Activated naive CD8-positive, alpha-beta T cell treated with anti-CD3 and anti-CD28 coated beads for 36 hours (primary cell): ENCODE data around the gene PHLDB1. TPM values are rescaled to one million over a fixed set of nuclear protein-coding genes. Genes with fewer than 3 reads are reported as not detected.

ENCODE experiments used
- DNase-seq: peaks from one replicate; pipeline ENCODE4 v3.0.0; 2021
- H3K27ac Mint-ChIP-seq: one replicate; pipeline ENCODE4 v1.8.0; 2022; ENCODE audit warnings: mild to moderate bottlenecking, moderate library complexity, mixed read lengths
- H3K27me3 Mint-ChIP-seq: one replicate; pipeline ENCODE4 v1.8.0; 2022; ENCODE audit warnings: mild to moderate bottlenecking, mixed read lengths
- H3K36me3 Mint-ChIP-seq: one replicate; pipeline ENCODE4 v1.8.0; 2021; ENCODE audit warnings: mild to moderate bottlenecking, mixed read lengths
- H3K4me1 Mint-ChIP-seq: one replicate; pipeline ENCODE4 v1.8.0; 2021; ENCODE audit warnings: mixed read lengths
- H3K4me3 Mint-ChIP-seq: one replicate; pipeline ENCODE4 v1.8.0; 2022; ENCODE audit warnings: mild to moderate bottlenecking, moderate library complexity, mixed read lengths
- H3K9me3 Mint-ChIP-seq: one replicate; pipeline ENCODE4 v1.8.0; 2022; ENCODE audit warnings: mixed read lengths
- total RNA-seq, 2 experiments: library from RNA; stranded (reverse); gene quantifications; one replicate each; pipeline ENCODE4 v1.2.3, GENCODE V29; 2021

The PHLDB1 gene
- total RNA-seq, 2 experiments from 2014 or later, result 2.9 to 3.0 TPM

DNA sequence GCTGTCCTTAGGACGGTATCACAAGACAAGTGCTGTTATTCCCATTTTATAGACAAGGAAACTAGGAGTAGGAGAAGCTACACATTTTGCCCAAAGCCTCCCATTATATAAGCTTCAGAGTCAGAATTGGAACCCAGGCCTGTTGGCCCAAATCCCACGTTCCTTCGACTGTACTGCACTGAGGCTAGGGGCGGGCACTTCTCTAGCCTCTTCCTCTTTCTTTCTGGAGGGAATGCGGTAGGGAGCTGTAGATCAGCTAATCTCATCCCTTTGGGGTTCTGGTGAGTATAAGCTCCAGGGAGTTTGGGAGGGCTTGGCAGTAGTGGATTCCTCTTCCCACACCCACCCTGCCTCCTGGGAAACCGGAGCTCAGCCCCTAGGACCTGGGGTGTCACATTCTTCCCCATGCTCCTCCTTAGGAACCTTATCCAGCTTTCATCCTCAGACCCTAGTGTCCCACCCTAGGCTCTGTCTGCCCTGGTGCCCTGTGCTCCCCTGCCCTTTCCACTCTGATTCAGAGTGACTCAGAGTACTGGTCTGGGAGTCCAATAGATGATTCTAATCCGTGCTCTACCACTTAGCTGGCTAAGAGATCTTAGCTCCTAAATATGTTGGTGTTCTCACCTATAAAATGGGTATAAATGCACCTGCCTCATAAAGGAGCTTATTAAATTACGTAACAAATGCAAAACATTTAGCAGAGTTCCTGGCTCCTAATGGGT is 29.3 kb downstream of the PHLDB1 start:
- H3K9me3 Mint-ChIP-seq, result no peaks in the 10 kb centered on the region
- no peak overlapping the region for H3K4me3 Mint-ChIP-seq
- H3K36me3 Mint-ChIP-seq, result no peaks in the 10 kb centered on the region
- H3K4me1 Mint-ChIP-seq, result peaks cover 4% of the 10 kb centered on the region
- DNase-seq, result no peak
- no peaks in the 10 kb centered on the region for H3K27me3 Mint-ChIP-seq
- no peak overlapping the region for H3K27ac Mint-ChIP-seq

DNA sequence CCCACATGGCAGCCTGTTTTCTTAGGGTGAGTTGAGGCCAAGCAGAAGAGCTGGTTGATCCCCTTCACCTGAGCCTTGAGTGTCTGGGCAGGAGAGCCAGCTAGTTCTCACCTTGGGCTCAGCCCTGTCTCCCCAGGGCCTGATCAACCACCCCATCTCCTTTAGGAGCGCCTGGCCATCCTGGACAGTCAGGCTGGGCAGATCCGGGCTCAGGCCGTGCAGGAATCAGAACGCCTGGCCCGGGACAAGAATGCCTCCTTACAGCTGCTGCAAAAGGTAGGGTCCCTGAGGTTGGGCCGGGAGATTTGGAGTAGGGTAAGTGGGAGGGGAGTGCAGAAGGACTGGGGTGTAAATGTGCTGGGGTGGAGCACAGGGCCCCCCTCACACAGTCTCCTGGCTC is 31.3 kb downstream of the PHLDB1 start:
- no peak for DNase-seq
- Mint-ChIP-seq H3K4me1 (peaks cover 4% of the 10 kb centered on the region), H3K27ac (no peak overlapping the region), H3K27me3 (no peaks in the 10 kb centered on the region), H3K9me3 (no peaks in the 10 kb centered on the region), H3K4me3 (no peak overlapping the region), H3K36me3 (no peaks in the 10 kb centered on the region)

DNA sequence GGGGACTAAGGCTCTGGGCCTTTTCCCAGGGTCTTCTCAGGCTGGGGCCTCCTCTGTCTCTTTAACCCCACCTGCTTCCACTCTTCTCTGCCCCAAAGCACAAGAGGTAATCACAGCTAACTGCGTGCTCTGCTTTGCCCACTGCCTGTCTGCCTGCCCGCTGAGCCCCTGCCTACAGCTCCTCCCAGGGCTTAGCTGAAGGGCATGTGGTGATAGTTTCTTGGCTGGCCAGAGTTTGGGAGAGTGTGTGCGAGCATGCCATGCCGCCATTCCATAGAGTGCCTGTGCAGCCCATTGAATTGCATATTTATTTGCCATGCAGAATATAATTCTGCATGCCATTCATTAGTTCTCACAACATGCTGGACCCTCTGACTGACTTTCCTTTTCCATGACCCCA is 32.5 kb downstream of the PHLDB1 start:
- no peaks in the 10 kb centered on the region for H3K9me3 Mint-ChIP-seq
- H3K4me1 Mint-ChIP-seq, result no peaks in the 10 kb centered on the region
- DNase-seq, result no peak
- no peak overlapping the region for H3K4me3 Mint-ChIP-seq
- H3K27ac Mint-ChIP-seq, result no peak overlapping the region
- peaks cover 1% of the 10 kb centered on the region for H3K36me3 Mint-ChIP-seq
- no peaks in the 10 kb centered on the region for H3K27me3 Mint-ChIP-seq

DNA sequence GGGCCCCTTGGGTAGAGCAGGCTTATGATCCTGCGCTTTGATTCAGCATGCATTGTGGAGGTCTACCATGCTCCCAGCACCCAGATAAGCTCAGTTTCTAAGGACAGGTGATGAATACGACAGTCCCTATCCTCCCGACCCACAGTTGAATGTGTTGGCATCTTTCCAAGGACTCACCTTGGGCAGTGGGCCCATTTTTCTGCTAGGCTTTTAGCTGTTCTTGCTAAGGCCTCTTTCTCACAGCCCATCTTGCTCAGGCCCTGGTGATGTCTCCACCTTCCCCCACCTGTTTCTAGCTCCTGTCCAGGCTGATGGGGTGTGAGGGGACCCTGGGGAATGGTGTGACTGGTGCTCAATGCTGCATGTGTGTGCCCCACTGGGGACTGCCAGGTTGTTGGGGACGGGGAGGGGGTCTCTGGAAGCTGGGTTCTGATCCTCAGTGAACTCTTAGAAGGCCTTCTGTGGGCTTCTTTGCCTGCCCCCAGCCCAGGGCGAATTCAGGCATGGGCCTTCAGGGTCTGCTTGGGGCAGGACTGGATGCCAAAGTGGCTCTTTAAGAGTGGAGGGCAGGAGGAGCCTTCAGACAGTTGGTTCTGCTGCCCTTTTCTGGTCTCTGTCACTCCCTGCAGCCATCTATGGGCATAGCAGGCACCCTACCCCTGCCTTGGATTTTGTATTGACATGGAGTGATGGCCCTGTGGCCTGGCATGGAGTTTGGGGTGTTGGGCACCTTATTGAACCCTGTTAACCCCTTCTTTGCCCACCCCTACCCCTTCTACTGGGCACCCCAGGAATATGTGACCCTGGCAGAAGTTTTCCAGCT is 33.1 kb downstream of the PHLDB1 start:
- peaks cover 2% of the 10 kb centered on the region for H3K36me3 Mint-ChIP-seq
- no peak for DNase-seq
- no peaks in the 10 kb centered on the region for H3K4me1 Mint-ChIP-seq
- no peak overlapping the region for H3K27ac Mint-ChIP-seq
- no peak overlapping the region for H3K4me3 Mint-ChIP-seq
- H3K27me3 Mint-ChIP-seq, result no peaks in the 10 kb centered on the region
- no peaks in the 10 kb centered on the region for H3K9me3 Mint-ChIP-seq

DNA sequence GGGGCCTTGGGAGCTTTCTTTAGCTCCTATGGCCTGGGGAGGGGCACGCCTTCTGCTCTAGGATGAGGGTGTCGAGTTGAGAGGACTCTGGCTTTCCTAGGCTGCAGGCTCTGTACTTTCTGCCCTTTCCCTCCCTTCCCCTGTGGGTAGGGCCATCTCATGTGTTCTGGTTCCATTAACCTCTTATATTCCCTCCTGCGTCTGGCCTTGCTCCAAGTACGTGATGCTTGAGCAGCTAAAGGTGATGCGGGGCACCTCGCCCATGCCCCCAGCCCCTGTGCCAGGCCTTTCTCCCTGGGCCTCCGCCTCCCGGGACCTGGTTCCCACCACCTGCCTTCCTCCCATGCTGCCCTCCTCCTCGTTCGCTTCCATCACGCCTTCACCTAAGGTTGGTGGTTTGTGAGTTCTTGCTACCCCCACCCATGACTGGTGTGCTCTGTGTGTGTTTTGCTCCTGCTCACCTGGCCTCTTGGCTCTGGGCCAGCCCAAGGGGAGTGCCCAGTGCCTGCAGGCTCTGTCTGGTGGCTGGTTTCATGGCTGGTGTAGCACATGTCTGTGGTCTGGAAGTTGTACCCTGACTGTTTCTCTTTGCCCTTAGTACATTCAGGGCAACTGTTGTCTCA is 34.1 kb downstream of the PHLDB1 start:
- Mint-ChIP-seq H3K9me3 (no peaks in the 10 kb centered on the region), H3K27me3 (no peaks in the 10 kb centered on the region), H3K4me1 (no peaks in the 10 kb centered on the region), H3K4me3 (no peak overlapping the region), H3K27ac (no peak overlapping the region), H3K36me3 (peaks cover 2% of the 10 kb centered on the region)
- no peak for DNase-seq

DNA sequence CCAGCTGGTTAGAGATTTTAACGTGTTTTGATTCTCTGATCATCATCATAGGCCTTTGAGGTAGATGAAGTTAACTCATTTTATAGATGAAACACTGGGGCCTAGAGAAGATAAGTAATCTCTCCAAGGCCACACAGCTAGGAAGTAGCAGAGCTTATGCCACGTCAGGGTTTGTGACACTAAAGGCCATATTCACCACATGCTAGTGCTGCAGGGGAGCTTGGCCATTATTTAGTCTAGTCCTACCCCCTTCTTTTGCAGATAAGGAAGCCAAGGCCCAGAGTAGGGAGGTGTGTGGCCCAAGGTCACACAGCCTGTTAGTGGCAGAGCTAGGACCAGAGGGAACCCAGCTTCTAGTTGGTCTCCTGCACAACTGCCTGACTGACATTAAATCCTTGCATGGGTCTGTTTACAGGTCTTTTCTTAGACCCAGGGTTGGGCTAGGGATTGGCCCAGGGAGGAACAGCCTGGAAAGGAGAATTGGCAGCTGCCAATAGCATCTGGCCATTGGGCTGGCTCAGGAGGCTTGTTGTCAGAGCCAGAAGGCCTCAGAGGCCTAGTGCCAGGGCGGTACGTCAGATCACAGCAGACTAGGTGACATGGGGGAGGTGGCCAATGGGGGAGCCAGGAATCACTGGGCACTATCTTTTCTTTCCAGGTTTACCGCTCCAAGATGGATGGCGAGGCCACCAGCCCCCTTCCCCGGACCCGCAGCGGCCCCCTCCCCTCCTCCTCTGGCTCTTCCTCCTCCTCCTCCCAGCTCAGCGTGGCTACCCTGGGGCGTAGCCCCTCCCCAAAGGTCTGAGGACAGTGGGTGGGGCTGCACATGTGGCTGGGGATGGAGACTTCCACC is 36.0 kb downstream of the PHLDB1 start:
- Mint-ChIP-seq H3K36me3 (peaks cover 2% of the 10 kb centered on the region), H3K4me1 (no peaks in the 10 kb centered on the region), H3K9me3 (no peaks in the 10 kb centered on the region), H3K4me3 (no peak overlapping the region), H3K27ac (no peak overlapping the region), H3K27me3 (no peaks in the 10 kb centered on the region)
- no peak for DNase-seq

DNA sequence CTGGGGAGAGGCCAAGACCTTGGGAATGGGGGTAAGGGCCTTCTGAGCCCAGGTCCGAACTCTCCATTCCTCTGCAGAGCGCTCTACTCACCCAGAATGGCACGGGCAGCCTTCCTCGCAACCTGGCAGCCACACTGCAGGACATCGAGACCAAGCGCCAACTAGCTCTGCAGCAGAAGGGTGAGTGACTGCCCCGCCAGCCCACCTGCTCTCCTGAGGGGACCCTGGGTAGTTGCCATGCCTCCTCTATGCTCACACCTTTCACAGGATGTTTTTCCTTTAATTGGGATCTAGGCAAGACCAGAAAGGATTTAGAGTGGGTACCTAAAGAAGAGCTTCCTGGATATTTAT is 36.6 kb downstream of the PHLDB1 start:
- Mint-ChIP-seq H3K4me3 (no peak overlapping the region), H3K27ac (no peak overlapping the region), H3K4me1 (no peaks in the 10 kb centered on the region), H3K27me3 (no peaks in the 10 kb centered on the region), H3K9me3 (no peaks in the 10 kb centered on the region), H3K36me3 (peaks cover 2% of the 10 kb centered on the region)
- DNase-seq, result no peak

DNA sequence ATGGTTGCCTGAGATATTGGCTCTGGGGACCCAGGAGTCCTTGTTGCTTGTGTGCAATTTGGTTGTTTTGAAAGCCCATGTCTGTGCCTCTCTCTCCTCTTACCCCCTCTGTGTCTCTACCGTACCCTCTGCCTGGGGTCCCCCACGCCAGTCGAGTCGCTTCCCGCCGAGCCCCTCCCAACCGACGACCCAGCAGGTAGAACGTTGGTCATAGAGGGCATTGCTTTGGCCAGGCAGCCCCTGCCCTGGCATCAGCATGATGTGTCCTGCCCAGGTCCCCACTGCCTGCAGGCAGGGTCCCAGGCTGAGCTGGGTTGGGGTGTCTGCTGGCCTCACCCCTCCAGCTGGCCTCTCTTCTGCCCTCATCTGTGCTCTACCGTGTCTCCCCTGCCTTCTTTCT is 37.1 kb downstream of the PHLDB1 start:
- H3K36me3 Mint-ChIP-seq, result peaks cover 2% of the 10 kb centered on the region
- no peak overlapping the region for H3K4me3 Mint-ChIP-seq
- no peaks in the 10 kb centered on the region for H3K9me3 Mint-ChIP-seq
- no peak for DNase-seq
- H3K4me1 Mint-ChIP-seq, result no peaks in the 10 kb centered on the region
- H3K27ac Mint-ChIP-seq, result no peak overlapping the region
- H3K27me3 Mint-ChIP-seq, result no peaks in the 10 kb centered on the region

DNA sequence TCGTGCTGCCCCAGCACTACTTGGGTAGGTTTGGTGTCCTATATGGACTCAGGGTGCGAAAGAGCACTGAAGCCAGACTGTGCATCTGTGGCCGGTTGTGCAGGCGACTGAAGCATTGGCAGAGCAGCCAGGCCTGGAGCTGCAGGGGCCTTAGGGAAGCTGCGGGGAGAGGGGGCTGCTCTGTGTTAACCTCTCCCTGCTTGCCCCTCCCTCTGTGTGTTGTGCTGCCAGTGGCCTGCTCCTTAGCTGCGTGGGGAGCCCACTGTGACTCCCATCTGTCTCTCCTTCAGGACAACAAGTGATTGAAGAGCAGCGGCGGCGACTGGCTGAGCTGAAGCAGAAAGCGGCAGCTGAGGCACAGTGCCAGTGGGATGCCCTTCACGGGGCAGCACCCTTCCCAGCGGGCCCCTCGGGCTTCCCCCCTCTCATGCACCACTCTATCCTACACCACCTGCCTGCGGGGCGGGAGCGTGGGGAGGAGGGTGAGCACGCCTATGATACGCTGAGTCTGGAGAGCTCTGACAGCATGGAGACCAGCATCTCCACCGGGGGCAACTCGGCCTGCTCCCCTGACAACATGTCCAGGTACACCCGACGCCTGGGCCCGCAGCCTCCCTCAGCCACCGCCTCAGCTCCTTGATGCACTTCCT is 37.8 kb downstream of the PHLDB1 start:
- Mint-ChIP-seq H3K4me3 (no peak overlapping the region), H3K9me3 (no peaks in the 10 kb centered on the region), H3K36me3 (peaks cover 2% of the 10 kb centered on the region), H3K27me3 (no peaks in the 10 kb centered on the region), H3K4me1 (no peaks in the 10 kb centered on the region), H3K27ac (no peak overlapping the region)
- no peak for DNase-seq

DNA sequence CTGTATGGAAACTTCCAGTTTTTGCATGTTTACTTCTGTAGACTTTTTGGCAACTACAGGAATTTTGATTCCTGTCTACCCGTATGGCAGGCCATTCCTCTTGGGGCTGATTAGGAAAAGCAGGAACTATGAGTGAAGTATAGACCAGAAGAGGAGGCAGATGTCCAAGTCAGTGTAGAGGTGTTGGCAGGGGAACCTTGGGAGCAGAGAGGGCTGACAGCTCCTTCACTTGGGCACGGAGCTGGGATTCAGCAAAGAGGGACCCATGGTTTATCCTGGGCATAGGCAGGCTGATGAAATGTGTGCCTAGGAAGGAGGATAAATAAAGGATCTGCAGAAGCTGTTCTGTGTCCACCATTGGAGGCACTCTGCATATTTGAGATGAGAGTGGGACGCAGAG is 39.0 kb downstream of the PHLDB1 start:
- Mint-ChIP-seq H3K4me1 (no peaks in the 10 kb centered on the region), H3K36me3 (peaks cover 2% of the 10 kb centered on the region), H3K4me3 (no peak overlapping the region), H3K9me3 (no peaks in the 10 kb centered on the region), H3K27ac (no peak overlapping the region), H3K27me3 (no peaks in the 10 kb centered on the region)
- no peak for DNase-seq

DNA sequence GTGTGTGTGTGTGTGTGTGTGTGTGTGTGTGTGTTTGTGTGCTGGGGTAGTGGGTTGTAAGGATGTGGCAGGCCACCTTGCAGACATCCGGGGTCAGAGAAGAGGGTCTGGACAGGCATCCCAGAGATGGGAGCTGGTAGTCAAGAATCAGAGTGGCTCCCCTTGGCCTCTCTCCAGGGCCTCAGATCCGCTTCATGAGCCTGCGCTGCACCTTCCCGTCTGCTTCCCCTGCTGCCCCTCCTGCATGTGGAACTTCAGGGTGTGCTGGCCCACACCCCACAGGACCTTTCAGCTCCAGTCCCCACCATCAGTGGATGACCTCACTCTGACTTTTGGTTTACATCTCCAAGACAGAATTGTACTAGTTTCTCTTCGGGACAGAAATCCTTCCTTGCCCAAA is 40.9 kb downstream of the PHLDB1 start:
- Mint-ChIP-seq H3K27me3 (no peaks in the 10 kb centered on the region), H3K9me3 (no peaks in the 10 kb centered on the region), H3K4me1 (peaks cover 6% of the 10 kb centered on the region), H3K4me3 (no peak overlapping the region), H3K36me3 (peaks cover 2% of the 10 kb centered on the region), H3K27ac (no peak overlapping the region)
- no peak for DNase-seq

DNA sequence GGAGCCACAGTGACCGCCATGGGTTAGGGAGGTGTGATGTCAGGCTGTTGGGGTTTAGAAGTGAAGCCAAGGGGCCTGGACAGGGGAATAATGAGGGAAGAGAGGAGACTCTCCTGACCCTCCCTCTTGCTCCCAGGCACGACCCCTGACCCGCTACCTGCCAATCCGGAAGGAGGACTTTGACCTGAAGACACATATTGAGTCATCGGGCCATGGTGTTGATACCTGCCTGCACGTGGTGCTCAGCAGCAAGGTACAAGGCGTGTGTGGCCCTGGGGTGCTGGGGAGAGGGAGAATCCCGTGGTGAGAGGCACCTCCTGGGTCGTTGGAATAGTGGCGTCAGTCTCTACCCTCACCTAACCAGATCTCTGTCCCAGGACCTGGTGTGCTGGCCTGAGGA is 42.5 kb downstream of the PHLDB1 start:
- Mint-ChIP-seq H3K27ac (no peak overlapping the region), H3K9me3 (no peaks in the 10 kb centered on the region), H3K36me3 (peaks cover under 1% of the 10 kb centered on the region), H3K27me3 (no peaks in the 10 kb centered on the region), H3K4me3 (no peak overlapping the region), H3K4me1 (peaks cover 6% of the 10 kb centered on the region)
- DNase-seq, result no peak

DNA sequence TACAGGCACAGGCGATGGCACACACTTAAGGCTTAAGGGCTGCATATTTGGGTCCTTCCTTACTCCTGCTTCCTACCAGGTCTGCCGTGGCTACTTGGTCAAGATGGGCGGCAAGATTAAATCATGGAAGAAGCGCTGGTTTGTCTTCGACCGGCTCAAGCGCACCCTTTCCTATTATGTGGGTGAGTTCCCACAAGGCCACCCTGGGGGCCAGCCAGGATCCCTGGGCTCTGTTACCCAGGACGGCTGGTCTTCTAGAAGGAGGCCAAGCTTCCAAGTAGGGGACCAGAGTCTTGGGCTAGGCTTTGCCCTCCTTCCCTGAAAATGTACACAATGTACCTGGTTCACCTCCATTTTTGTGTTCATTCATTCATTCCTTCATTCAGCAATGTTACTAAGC is 43.0 kb downstream of the PHLDB1 start:
- Mint-ChIP-seq H3K9me3 (no peaks in the 10 kb centered on the region), H3K27ac (no peak overlapping the region), H3K4me3 (no peak overlapping the region), H3K27me3 (no peaks in the 10 kb centered on the region), H3K4me1 (peaks cover 6% of the 10 kb centered on the region), H3K36me3 (no peaks in the 10 kb centered on the region)
- no peak for DNase-seq

DNA sequence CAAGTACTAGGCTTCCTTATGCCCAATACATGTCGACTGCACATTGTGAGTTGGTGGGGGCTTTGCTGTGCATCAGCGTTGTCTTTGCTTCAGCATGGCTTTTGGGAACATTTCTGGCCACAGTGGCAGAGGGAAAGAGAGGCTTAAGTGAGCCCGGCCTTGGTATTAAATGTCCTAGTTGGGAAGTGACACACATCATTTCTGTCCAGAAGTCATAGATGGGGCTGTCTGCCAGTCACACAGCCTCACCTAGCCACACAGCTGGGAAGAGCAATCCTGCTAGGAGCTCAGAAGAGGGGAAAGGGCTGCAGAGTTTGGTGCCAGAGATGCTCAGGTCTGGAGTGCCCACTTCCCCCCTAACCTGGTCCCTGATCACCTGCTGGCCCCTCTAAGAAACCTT is 44.4 kb downstream of the PHLDB1 start:
- Mint-ChIP-seq H3K36me3 (no peaks in the 10 kb centered on the region), H3K27me3 (no peaks in the 10 kb centered on the region), H3K9me3 (no peaks in the 10 kb centered on the region), H3K27ac (no peak overlapping the region), H3K4me3 (no peak overlapping the region), H3K4me1 (peaks cover 6% of the 10 kb centered on the region)
- DNase-seq, result no peak
